GM12801 (cell line): Measurements from ENCODE around the gene AGK.

Source experiments
- TF ChIP-seq, protein P1 (sequence below): IDR thresholded peaks from one replicate; pipeline ENCODE4 v1.5.1; 2011; ENCODE audit warnings: control low read depth; ENCODE audit not compliant: insufficient read length; ENCODE audit errors: extremely low read depth

The AGK gene

GRCh38 chr7:141568227-141568626 lies 17.0 kb downstream of the AGK start:
- TF ChIP-seq, protein P1, sequence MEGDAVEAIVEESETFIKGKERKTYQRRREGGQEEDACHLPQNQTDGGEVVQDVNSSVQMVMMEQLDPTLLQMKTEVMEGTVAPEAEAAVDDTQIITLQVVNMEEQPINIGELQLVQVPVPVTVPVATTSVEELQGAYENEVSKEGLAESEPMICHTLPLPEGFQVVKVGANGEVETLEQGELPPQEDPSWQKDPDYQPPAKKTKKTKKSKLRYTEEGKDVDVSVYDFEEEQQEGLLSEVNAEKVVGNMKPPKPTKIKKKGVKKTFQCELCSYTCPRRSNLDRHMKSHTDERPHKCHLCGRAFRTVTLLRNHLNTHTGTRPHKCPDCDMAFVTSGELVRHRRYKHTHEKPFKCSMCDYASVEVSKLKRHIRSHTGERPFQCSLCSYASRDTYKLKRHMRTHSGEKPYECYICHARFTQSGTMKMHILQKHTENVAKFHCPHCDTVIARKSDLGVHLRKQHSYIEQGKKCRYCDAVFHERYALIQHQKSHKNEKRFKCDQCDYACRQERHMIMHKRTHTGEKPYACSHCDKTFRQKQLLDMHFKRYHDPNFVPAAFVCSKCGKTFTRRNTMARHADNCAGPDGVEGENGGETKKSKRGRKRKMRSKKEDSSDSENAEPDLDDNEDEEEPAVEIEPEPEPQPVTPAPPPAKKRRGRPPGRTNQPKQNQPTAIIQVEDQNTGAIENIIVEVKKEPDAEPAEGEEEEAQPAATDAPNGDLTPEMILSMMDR, result no peak

DNA sequence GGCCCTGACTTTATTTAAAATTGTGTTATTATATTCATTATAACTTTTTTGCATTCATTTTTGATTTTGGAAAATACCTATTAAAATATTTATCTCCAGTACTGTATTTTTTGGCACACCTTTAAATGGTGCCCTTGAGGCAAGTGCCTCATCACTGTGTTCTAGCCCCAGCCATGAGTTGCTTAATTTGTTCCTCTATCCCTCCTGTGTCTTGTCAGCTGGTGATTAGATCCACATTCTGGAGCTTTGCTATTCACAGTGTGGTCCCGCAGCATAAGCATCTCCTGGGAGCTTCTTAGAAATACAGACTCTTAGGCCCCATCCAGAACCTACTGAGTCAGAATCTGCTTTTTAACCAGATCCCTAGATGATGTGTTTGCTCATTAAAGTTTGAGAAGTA lies 19.8 kb downstream of the AGK start:
- TF ChIP-seq, protein P1, result no peak

DNA sequence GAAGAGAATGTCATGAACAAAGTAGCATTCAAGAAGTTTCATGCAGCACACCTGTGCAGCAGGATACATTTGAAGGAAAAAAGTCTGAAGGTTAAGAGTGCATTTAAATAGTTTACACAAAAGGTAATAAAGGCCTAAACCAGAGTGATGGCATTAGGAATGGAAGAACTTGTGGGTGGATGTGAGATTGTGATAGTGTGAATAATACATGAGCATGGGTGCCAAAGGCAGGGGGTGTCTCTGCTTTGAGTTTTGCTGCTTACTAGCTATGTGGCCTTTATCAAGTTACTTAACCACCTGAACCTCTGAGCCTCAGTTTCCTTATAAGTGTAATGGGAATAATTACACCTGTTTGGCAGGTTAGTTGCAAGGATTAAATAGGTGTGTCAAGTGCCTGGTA lies 21.0 kb downstream of the AGK start:
- TF ChIP-seq, protein P1, result no peak

DNA sequence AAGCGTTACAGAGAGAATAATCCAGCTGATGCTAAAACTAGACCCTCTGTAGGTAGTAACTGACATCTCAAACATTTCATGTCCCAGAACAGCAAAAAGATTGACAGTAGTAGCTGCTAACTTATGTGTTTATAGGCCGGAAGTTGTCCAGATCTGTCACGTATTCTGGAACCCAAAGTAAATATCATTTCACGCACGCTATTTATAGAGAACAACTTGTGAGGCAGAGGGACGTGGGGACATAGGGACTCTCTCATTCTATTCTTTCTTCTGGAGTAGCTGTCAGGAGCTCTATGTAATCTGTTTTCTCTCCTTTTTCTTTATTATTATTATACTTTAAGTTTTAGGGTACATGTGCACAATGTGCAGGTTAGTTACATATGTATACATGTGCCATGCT lies 22.3 kb downstream of the AGK start:
- TF ChIP-seq, protein P1, result no peak

- TF ChIP-seq, protein P1, result no peak
These were observed 24.0 kb downstream of the AGK start for GRCh38 chr7:141575164-141575563.

- TF ChIP-seq, protein P1, result no peak
These were observed 24.6 kb downstream of the AGK start for GRCh38 chr7:141575654-141576448.

DNA sequence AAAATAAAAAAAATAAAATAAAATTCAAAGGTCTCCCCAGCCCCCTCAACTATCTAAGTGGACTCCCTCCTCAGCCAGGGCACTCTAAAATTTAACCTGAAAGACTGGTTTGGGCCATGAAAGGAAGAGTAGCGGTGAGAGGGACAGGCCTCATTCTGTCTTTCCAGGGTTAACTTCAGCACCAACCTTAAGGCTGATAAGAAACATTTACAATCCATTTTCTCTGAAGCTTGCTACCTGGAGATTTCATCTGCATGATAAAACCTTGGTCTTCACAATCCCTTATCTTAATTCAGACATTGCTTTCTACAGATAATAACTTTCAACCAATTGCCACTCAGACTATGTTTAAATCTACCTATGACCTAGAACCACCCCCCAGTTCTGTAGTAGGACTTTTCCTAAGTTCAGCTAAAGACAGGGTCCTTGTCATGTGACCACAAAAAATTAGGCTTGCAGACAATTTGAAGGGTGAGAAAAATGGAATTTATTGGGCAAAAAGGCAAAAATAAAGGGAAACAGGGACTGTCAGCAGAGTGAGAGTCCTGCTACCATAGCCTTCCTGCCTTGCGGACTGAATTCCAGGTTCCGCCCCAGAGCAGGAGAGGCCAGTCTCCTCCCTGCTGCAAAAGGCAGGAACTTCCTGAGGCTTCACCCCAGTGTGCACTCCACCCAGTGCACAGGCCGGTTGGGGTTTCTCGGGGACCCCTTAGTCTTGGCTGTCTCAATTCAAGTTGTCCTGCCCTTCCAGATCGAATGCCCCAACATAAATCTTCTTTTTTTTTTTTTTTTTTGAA lies 26.0 kb downstream of the AGK start:
- TF ChIP-seq, protein P1, result no peak
